ENCODE data around the gene SPATS2L.

- no peak for TF ChIP-seq CTCF (IDR thresholded peaks at IDR 0.05; ENCODE audit: insufficient read depth, low read length, poor library complexity, severe bottlenecking)
- no peak for TF ChIP-seq EZH2phosphoT487 (conservative IDR thresholded peaks at IDR 0.05; ENCODE audit: low read length)
These were observed 8.5 kb upstream of the SPATS2L start for GRCh38 chr2:200297989-200298388.
